AG04450 (cell line): ENCODE results near the gene ANAPC7. TPM values are rescaled to one million over a fixed set of nuclear protein-coding genes. Genes with fewer than 3 reads are reported as not detected.

ENCODE experiments used
- CTCF ChIA-PET: fragments of 300-600, 350-600 bp; formaldehyde crosslinking; extraction: SDS; loops from one replicate; lab custom pipeline; 2022; ENCODE audit warnings: antibody characterized with exemption, inconsistent platforms; lab: Charles Lee
- POLR2A ChIA-PET: fragments of 350-600 bp; formaldehyde crosslinking; extraction: SDS; loops from one replicate; lab custom pipeline; 2021; ENCODE audit warnings: antibody characterized with exemption, inconsistent platforms; lab: Yijun Ruan, JAX
- DNase-seq: peaks from one replicate; pipeline ENCODE4 v3.0.0-alpha.2; 2011; ENCODE audit warnings: low read depth, low spot score
- H3K27ac ChIP-seq: one replicate; pipeline ENCODE4 v1.5.1; 2012; ENCODE audit warnings: low read depth, low read length, control low read depth
- H3K27me3 ChIP-seq: one replicate; pipeline ENCODE4 v1.6.0; 2012; ENCODE audit warnings: low read length; ENCODE audit not compliant: control insufficient read depth, insufficient read depth
- H3K4me3 ChIP-seq: 2 replicates; pipeline ENCODE4 v1.5.1; 2011; ENCODE audit warnings: mild to moderate bottlenecking, low read depth, low read length, control low read depth
- H3K9me3 ChIP-seq: 2 replicates; pipeline ENCODE4 v1.5.1; 2012; ENCODE audit warnings: low read length; ENCODE audit not compliant: control insufficient read depth, insufficient read depth
- polyA plus RNA-seq: library from polyadenylated mRNA; depleted of rRNA; stranded (reverse); fragments of >200 nt; gene quantifications from 2 replicates; pipeline ENCODE4 v1.2.3, GENCODE V29; 2011
- TF ChIP-seq, protein P1 (sequence below): IDR thresholded peaks from 2 replicates; pipeline ENCODE4 v1.5.1; 2011; ENCODE audit warnings: low read depth, low read length, control low read depth, inconsistent platforms

ANAPC7 gene
- polyA plus RNA-seq, 1 experiment: 58.8 TPM

DNA sequence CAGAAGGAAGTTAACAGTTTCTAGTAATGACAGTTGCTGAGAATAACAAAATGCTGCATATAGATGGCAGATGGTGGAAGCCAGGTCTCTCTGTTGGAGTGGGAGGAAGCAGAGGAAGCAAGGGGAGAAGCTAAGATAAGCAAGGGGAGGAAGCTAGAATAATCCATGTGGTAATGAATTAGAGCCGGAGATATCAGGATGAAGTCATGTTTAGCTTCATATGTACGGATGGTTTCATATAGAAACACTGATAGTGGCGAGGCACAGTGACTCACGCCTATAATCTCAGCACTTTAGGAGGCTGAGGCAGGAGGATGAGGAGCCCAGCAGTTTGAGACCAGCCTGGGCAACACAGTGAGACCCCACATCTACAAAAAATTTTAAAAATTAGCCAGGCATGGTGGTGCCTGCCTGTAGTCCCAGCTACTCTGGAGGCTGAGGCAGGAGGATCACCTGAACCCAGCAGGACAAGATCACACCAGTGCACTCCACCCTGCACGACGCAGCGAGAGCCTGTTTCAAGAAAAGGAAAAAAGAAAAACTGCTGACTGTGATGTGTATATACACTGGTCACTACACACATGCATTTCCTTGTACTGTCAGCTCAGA is 49.2 kb downstream of the ANAPC7 start:
- TF ChIP-seq, protein P1, sequence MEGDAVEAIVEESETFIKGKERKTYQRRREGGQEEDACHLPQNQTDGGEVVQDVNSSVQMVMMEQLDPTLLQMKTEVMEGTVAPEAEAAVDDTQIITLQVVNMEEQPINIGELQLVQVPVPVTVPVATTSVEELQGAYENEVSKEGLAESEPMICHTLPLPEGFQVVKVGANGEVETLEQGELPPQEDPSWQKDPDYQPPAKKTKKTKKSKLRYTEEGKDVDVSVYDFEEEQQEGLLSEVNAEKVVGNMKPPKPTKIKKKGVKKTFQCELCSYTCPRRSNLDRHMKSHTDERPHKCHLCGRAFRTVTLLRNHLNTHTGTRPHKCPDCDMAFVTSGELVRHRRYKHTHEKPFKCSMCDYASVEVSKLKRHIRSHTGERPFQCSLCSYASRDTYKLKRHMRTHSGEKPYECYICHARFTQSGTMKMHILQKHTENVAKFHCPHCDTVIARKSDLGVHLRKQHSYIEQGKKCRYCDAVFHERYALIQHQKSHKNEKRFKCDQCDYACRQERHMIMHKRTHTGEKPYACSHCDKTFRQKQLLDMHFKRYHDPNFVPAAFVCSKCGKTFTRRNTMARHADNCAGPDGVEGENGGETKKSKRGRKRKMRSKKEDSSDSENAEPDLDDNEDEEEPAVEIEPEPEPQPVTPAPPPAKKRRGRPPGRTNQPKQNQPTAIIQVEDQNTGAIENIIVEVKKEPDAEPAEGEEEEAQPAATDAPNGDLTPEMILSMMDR: no peak
- Histone ChIP-seq H3K9me3 (no peaks in the 10 kb centered on the region), H3K27me3 (no peaks in the 10 kb centered on the region), H3K27ac (peak overlapping the region; percentile 39), H3K4me3 (no peak overlapping the region)
- POLR2A ChIA-PET: no interaction called here
- DNase-seq: no peak
- CTCF ChIA-PET: interaction anchor here (0.5 to 1.4 kb wide), 3 partner anchors 77 to 254 kb away, joined by 3 to 11 read pairs (median 8); no protein-coding TSS in a partner anchor

DNA sequence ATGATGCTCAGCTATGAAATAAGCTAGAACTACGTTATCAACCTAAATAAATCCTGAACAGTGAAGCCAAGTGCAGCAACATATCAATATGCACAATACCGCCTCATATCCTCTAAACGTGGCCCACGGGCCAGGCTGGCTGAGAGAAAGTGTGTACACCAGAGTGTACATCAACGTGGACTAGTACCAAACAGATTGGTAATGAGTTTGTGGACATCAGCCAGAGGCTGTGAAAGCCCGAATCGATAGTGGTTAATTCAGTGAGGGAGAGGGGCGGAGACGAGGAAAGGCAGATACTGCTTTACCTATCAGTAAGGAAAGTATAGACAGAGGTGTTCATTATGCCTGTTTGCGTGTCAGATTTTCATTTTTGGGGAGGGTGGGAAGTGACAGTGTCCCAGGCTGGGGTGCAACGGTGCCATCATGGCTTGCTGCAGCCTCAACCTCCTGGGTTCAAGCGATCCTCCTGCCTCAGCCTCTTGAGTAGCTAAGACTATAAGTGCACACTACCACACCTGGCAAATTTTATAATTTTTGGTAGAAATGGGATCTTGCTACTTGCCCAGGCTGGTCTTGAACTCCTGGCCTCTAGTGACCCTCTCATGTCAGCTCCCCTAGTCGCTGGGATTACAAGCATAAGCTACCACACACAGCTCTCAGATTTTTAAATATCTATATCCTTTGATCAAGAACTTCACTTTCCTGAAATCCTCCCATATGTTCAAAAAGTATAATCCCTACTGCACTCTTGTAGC is 50.1 kb downstream of the ANAPC7 start:
- TF ChIP-seq, protein P1: no peak
- POLR2A ChIA-PET: interaction anchor here (0.8 kb wide), 1 partner anchor 12 kb away, joined by 3 read pairs; no protein-coding TSS in a partner anchor
- Histone ChIP-seq H3K9me3 (no peaks in the 10 kb centered on the region), H3K4me3 (no peak overlapping the region), H3K27me3 (no peaks in the 10 kb centered on the region), H3K27ac (no peak overlapping the region)
- CTCF ChIA-PET: interaction anchor here (0.5 to 1.4 kb wide), 4 partner anchors 78 to 253 kb away, joined by 3 to 11 read pairs (median 5); no protein-coding TSS in a partner anchor
- DNase-seq: no peak

DNA sequence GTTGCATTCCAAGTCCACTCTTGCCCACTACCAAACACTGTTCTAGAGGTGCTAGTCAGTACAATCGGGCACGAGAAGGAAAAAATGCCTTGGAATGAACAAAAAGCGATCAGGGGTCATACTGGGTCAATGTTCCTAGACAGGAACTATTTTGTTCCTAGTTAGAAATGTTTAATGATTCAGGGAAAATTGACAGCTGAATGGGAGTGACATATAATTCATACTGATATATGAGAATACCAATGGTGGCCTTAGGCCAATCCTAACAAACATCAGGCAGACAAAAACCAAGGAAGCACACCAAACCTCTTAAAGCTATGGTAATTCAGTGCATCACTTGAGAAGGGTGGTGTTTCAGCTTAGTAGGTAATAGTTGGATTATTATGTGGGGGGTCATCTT is 51.1 kb downstream of the ANAPC7 start:
- ChIA-PET CTCF (interaction anchor here (1.1 kb wide), 1 partner anchor 252 kb away, joined by 5 read pairs; no protein-coding TSS in a partner anchor), POLR2A (interaction anchor here (0.8 kb wide), 1 partner anchor 13 kb away, joined by 3 read pairs; no protein-coding TSS in a partner anchor)
- no peaks in the 10 kb centered on the region for H3K9me3 ChIP-seq
- H3K27me3 ChIP-seq: no peaks in the 10 kb centered on the region
- no peak overlapping the region for H3K27ac ChIP-seq
- no peak for DNase-seq
- no peak overlapping the region for H3K4me3 ChIP-seq
- TF ChIP-seq, protein P1: no peak

DNA sequence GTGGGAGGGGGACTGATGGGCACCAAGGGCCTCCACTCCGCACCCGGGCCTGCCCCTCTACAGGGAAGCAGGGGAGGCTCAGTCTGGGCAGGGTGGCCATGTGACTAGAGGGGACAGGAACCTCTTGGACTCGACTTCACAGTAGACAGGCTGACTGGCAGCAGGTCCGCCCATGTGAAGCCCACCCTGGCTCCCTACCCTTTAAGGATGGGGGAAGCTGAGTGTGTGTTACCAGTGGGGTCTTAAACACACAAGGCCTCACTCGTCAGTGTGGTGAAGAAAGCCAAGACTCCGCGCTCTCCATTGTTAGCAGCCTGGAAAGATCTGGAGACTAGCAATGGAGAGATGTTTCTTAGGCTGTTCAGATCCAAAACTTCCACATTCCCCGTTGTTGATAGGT is 52.4 kb downstream of the ANAPC7 start:
- CTCF ChIA-PET: no interaction called here
- H3K9me3 ChIP-seq: no peaks in the 10 kb centered on the region
- POLR2A ChIA-PET: no interaction called here
- no peak for DNase-seq
- H3K4me3 ChIP-seq: no peak overlapping the region
- H3K27ac ChIP-seq: no peak overlapping the region
- no peaks in the 10 kb centered on the region for H3K27me3 ChIP-seq
- TF ChIP-seq, protein P1: no peak
